AG09309 (cell line): ENCODE data around the gene CFAP92.
A peak's percentile ranks its signal among the peaks of the same experiment; 100 is the strongest.
"Not testable (repeated sequence)": the region's sequence is repeated elsewhere in the genome, so short reads cannot be mapped to it uniquely, and the experiment has no call there.

Experiments
- DNase-seq: peaks from one replicate; pipeline ENCODE4 v3.0.0-alpha.2; 2010; ENCODE audit warnings: low read depth
- H3K4me3 ChIP-seq: 2 replicates; pipeline ENCODE4 v1.5.1; 2011; ENCODE audit warnings: mild to moderate bottlenecking, low read depth, low read length, moderate library complexity; ENCODE audit not compliant: control insufficient read depth
- CTCF ChIP-seq: IDR thresholded peaks from 2 replicates; pipeline ENCODE4 v1.5.1; 2011; ENCODE audit warnings: mild to moderate bottlenecking, low read depth, low read length, inconsistent platforms; ENCODE audit not compliant: insufficient read depth, control insufficient read depth; ENCODE audit errors: missing control alignments

The CFAP92 gene

DNA sequence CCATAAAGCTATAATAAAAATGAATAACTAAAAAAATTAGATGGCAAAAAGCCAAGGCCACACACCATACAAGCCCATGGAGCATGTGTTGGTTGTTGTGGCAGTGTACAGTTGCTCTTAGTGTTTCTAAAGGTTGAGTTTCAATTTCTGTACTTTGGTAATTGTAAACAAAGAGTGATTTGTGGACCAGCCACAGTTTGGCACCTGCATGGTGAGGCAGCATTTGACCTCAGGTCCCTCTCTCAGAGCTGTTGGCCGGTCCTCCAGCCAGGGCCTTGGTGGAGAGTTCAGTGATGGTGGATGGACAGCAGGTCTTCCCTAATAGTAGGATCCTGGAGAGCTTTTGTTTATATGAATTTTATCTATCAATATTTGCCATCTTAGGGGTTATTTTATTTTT is 108.9 kb downstream of the CFAP92 start:
- DNase-seq = no peak
- no peak for TF ChIP-seq CTCF

GRCh38 chr3:128882719-128883118 is 111.2 kb downstream of the CFAP92 start:
- no peak for TF ChIP-seq CTCF
- no peak overlapping the region for H3K4me3 ChIP-seq
- DNase-seq = no peak

More for the DNA sequence above, 108.9 kb downstream of the CFAP92 start:
- H3K4me3 ChIP-seq = no peak overlapping the region

DNA sequence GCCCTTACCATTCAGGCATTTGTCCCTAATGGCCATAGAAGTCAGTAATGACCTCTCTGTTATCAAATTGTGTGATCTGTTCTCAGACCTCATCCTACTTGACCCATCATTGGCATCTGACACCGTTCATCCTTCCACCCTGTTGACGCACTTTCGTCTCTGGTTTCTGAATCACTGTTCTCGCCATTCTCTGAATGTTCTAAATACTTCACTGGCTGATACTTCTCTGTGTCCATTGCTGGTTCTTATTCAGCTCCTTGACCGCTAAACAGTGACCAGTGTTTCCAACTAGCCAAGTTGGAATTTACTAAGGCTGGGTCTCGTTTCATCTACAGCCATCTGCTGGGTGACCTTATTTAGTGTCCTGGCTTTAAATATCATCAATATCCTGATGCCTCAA is 112.3 kb downstream of the CFAP92 start:
- DNase-seq = no peak
- no peak overlapping the region for H3K4me3 ChIP-seq
- TF ChIP-seq CTCF = no peak

DNA sequence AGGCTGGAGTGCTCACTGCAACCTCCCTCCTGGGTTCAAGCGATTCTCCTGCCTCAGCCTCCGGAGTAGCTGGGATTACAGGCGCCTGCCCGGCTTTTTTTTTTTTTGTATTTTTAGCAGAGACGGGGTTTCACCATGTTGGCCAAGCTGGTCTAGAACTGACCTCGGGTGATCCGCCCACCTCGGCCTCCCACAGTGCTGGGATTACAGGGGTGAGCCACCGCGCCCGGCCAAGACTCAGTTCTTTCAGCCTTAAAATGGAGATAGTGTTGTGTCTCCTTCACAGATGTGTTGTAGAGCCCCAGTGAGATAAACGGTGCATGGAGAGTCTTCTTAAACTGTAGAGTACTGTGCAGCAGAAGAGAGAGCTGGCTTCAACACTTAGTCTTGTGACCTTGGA is 113.4 kb downstream of the CFAP92 start:
- H3K4me3 ChIP-seq = peak overlapping the region; percentile 76
- not testable (repeated sequence) for DNase-seq

GRCh38 chr3:128879991-128880390 is 113.9 kb downstream of the CFAP92 start:
- no peak for TF ChIP-seq CTCF
- DNase-seq = no peak
- peak overlapping the region; percentile 76 for H3K4me3 ChIP-seq

DNA sequence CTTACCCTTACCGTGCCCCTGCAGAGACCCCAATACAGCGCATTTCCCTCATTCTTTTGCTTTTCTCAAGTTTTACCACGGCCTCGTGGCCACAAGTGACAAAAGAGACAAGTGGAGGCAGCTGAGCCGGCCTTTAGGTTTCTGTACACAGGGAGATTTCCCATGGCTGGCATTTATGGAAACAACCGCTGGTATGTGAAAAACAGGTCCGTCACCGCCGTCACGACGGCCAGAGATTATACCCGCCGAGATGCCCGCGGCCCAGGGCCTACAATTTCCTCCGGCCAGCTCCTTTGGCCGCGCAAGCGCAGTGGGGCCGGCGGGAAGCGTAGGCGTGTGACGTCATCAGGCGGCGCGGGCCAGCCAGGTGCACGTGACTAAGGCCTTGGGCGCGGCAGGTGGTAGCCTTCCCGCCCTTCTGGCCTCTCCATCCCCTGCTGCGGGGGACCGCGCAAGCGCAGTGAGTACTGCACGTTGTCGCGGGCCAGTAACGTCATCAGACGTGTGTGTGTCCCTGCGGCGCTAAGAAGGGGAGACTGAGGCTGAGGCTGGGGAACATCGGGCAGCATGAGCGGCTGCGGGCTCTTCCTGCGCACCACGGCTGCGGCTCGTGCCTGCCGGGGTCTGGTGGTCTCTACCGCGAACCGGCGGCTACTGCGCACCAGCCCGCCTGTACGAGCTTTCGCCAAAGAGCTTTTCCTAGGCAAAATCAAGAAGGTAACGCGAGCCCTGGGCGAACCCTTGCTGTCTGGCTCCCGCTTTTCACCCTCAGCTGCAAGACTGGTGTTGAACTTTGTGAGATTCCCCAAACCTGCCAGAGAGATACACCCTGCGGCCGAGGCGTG is 114.5 kb downstream of the CFAP92 start, which contains the start of gene ACAD9:
Gene ACAD9, plus strand, starts transcription at position 496 of the 845 bp plus-strand sequence. Its CDS starts 72 bp downstream, at position 568.
- TF ChIP-seq CTCF = no peak
- H3K4me3 ChIP-seq = peak within 1 kb of the TSS; percentile 76
- peak; percentile 90 for DNase-seq

DNA sequence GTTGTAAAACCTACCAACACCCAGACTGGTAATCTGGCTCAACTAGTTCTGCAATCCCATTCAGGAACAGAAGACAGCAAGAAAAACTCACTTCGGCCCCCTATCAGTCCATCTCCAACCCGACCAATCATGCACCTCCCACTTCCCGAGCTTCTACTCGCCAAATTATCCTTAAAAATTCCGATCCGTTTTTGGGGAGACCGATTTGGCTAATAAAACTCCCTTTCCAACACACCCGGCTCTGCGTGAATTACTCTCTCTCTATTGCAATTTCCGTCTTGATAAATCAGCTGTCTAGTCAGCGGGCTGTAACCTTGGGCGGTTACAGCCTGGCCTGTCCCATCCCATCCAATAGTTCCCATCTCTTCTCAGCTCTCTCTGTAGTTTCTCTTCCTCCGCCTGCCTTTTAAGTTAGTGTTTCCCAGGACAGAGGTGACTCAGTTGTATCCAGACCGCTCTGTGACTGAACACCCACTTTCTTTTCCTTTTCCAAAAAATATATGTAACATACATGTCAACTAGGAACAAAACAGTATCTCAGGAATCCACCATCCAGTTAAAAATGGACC is 115.2 kb downstream of the CFAP92 start:
- H3K4me3 ChIP-seq = peak overlapping the region; percentile 76
- DNase-seq = peak; percentile 21
- TF ChIP-seq CTCF = no peak
